ENCODE measurements around the gene CIC.

Gene CIC

DNA sequence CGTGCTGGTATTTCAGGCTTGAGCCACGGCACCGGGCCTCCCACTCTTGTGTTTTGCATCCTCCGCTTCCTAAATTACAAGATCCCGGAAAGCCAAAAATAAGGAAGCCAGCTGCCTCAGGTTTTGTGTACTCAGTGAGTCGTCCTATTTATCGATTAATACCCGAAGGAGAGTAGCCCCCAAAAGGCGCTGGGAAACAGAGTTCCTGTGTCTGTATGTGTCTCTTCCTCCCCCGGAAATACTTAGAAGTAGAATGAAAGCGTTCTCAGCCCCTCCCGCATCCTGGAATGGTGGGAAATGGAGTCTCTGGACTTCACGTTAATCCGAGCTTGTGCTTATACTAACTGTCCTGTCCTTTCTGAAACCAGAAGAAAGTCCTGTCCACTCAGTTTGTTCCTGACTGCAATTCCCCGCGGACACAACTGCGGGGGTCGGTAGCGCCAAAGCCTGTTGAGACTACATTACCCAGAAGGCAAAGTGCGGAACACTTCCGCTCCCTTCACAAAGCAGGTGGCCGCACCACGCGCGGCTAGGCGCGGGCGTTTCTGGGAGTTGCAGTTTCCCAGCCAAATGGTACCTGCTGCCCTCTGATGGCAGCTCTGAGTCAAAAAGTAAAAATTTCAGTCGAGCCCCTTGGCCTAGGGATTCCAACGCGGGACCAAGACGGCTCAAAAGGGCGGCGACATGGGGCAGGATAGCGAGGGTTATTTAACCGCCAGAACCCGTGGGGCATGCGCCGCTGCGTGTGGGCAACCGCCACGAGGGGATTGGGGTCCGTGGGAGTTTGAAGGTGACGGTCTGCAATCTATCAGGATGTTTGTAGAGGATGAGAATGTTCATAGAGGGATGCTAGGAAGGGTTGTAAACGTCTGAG, 24.5 kb upstream of the CIC start:
- peak; percentile 94 for DNase-seq (ENCODE audit: low read depth)

DNA sequence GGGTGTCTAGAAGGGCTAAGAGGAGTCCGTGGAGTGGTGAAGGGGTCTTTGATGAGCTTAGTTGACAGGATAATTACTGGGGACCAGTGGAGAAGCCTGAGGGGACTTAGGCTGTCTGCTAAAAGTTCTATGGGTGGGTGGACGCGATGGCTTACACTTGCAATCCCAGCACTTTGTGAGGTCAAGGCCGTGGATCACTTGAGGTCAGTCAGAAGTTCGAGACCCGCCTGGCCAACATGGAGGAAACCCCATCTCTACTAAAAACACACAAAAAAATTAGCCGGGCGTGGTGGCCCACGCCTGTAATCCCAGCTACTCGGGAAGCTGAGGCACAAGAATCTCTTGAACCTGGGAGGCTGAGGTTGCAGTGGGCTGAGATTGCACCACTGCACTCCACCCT, 23.8 kb upstream of the CIC start:
- no peak for DNase-seq (ENCODE audit: low read depth)

DNA sequence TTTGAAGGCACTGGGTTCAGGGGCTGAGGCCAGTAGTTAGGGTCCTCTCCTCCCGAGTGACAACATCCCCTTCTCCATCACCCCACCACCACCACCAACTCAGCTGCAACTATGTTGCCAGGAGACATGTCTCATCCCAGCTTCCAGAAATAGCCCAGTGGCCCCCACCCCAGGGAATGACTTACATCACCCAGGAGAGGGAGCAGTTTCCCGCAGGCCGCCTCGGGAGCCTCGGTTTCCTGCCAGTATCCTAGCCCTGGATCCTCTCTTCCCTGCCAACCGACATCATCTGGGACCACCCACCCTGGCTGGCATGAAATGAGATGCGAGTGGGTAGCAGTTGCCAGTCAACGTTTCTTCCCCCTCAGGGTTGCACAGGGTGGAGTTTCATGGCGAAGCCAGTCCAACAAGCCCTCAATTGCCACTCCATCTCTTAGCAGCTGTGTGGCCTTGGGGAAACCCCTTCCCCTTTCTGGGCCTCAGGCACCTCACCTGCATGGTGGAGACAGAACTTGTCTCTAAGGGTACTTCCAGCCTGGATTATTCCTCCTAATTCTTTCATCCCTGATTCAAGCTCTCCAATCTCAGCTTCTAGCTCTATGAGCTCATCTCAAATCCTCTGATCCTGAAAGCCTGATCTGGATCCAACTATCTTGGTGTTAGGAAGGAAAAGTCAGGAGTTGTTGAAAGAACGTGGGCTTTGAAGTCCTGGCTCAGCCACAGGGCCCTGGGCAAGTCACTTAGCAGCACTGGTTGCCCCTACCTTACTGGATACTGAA, 22.7 kb upstream of the CIC start:
- DNase-seq (ENCODE audit: low read depth): peak; percentile 86

DNA sequence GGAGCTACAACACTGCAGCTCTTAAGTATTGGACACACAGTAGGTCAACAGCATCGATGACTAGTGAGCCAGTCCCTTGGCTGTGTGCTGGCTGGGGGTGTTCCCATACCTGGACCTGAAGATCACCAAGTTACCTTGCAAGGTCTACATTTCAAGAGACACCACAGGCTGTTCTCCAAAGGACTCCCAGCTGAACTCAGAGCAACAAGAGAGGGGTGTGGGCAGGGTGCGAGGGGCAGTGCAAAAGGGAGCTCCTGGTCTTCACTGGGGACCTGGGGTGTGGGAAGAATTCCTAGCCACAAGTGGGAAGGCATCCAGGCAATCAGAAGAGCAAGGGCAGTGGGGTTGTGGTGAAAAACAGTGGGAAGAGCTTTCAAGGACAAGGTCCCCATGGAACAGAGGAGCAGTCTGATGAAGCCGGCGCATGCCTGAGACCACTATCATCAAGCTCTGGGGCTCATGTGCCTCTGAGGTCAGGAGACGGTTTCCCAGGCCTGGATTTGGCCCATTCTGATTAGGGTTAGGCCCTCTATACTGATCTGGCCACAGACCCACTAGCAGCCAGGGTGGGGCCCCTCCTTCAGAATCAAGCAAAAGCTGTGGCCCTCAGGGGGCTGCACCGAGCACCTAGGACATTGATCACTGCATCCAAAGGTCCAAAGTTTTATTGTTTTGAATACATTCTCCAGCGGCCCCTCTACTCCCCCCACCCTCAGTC, 22.0 kb upstream of the CIC start:
- DNase-seq (ENCODE audit: low read depth): peak; percentile 39

DNA sequence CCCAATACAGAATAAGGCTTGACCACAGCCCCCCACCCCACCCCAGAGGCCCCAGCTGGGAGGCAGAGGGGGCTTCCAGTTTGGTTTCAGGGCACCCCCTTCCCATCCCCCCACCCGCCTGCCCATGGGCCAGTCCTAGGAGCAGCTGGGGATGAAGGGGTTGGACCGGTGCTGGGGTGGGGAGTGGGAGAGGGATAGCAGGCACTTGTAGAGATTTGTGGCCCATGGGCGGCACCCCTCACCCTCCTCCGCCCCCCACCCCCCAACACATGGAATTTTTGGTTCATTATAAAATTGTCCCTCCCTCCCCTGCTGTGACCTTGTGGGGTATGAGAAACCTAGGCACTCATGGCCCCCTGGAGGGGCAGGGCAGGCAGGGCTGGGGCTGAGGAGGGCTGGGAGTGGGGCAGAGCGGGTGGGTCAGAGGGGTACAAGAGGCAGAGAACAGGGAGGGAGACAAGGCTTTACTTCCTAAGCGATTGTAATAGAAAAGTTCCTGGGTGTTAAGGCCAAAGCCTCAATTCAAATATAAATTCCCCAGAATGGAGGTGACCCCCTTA, 21.3 kb upstream of the CIC start:
- DNase-seq (ENCODE audit: low read depth): no peak

DNA sequence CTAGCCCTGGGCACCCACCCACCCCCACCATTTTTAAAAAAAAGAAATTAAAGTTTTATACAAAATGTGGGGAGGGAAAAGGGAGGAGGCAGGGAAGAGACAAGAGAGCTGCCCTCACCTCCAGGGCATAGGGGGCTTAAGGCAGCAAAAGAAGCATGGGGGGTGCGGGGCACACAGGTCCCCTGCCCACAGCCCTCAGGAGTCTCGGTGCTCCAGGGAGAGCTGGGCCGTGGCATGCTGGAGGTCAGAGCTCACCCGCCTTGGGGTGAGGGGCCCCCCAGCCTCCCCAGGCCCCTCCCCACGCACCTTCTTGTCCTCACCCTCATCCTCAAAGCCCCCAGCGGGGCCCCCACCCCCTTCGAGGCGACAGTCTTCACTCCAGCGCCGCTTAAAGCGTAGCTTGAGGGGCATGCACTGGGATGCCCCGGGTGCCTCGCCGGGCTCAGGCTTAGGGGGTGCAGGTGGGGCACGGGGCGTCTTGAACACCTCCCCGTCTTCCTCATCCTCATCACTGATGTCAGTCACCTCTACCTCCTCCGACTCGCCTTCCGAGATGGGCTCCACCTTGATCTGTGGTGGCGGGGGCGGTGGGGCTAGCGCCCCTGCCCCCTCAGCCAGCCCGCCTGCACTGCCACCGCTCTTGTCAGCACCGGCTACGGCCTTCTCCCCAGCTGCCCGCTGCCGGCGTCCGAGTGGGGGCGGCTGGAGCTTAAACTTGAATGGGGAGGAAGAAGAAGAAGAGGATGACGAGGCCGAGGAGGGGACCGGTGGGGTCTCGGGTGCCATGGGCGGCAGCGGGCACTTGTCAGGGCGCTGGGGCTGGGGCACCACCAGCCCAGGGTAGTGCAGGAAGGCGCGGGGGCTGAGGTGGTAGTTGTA, 20.5 kb upstream of the CIC start:
- DNase-seq (ENCODE audit: low read depth): no peak

DNA sequence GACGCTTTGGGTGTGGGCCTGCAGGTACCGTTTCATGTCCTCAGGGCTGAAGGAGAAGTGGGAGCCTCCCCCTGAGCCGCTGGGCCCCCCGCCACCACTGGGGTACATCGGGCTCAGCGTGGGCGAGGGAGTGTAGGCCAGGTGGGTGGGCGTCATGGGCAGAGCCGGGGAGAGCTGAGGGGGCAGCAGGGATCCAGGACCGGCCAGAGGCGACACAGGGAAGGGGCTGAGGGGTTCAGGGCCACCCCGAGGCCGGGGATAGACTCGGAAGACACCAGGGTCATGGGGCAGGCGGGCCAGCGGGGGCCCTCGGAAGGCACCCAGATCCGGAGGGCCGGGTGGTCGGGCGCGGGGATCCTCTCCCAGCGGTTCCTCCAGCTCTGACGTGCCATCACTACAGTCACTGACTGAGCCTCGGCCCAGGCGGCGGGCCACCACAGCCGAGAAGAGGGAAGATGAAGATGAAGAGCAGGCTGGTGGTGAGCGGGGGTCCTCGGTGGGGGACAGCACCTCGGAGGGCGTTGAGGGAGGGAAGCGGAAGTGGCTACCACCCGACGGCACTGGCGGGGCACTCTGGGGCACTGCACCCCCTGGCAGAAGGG, 19.8 kb upstream of the CIC start:
- no peak for DNase-seq (ENCODE audit: low read depth)

DNA sequence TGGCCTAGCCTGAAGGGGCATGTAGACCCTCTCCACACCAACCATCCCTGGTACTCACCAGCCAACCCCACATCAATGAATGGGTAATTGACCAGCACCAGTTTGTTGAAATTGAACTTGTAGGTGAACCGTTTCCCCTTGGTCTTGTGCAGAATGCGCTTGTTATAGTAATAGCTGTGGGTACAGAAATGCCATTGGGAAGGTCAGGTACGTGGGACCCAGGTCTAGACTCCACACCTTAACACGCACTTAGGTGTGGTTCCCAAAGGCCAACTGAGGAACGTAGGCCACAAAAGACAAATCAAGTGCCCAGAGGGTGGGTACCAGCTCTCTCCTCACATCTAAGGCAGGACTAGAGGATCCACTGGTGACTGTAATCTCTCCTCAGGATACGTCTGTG, 19.3 kb upstream of the CIC start:
- DNase-seq (ENCODE audit: low read depth): no peak

DNA sequence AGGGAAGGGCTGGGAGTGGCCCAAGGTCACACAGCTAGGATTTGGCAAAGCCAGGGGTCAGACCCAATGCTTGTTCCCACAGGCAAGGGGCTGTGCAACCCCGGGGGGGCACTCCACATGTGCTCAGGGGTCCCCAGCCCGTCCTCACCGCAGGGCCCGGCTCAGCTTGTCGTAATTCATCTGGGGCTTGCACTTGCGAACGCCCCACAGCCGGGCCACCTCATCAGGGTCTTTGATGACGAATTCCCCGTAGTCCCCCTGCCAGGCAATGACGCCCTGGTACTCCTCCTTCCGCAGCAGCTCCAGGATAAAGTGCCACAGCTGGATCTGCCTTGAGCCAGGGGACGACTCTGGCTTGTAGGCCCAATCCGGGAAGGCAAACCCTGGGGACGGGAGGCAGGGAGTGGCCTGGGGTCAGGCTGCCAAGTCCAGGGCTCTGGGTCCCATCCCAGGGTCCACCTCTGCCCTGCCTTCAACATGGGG, 18.8 kb upstream of the CIC start:
- no peak for DNase-seq (ENCODE audit: low read depth)

DNA sequence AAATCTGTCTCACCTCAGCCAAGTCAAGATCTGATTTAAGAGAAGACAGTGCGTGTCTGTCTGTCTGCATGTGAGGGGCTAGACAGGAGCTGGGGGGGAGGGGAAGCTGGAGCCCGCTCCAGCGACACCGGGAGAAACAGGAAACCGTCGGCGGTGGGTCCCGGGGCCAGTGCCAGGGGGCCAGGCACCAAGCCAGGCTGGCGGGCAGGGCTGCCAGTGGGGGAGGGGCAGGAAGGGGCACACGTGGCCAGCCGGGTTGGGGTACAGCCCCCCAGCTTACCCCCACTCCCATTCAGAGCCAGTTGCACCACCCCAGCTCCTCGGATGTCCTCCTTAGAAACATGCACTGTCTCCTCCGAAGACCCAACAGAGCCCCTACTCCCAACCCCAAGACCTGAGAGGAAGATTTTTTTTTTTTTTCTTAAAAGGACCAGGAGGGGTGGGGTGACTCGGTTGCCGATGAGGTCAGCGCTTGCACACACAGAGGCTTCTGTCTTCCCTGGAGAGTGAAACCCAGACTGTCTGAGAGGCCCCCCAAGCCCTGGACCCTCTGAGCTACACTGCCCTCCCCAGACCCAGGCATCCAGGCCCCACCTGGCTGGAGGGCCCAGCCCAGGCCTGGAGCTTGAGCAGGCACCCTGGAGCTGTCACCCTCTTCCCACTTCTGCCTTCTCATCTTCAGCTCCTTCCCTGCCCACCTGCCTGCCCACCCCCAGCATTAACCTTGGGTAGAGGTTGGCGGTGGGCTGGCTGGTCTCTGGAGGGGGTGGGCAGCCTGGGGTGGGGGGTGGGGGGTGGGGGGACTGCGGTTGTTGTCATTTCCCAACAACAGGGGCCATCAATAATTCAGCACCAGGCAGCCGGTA, 18.2 kb upstream of the CIC start:
- peak; percentile 46 for DNase-seq (ENCODE audit: low read depth)

DNA sequence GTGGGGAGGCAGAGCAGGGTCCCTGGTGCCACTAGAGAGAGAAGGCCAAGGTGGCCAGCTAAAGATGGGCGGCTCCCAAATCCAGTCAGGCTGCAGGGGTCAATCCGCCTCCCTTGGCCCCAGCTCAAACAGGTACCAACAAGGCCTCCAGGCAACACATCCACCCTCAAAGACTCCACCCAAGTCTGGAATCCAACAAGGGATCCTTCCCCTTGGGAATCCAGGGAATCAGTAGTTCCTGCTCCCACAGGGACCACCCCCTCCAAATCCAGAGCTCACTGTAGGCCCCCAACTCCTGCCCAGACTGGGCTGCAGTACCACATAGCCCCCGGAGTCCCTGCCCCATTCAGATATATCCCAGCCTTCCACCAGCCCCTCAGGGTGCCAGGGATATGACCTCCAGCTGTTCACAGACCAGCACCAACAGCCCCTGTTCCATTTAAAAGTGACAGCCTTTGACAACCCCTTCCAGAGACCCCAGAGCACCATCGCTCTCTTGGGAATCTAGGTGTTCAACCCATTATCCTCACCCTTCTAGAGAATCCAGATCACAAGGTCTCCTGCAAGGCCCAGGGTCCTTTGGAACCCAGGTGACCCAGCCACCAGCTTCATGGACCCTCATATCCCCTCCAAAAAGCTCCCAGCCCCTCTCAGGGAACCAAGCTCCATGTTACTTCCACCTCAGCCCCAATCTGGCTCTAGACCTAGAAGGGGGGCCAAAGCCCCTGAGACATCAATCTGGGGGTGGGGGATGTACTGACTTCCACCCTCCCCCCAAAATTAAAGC, 17.3 kb upstream of the CIC start:
- DNase-seq (ENCODE audit: low read depth): no peak

DNA sequence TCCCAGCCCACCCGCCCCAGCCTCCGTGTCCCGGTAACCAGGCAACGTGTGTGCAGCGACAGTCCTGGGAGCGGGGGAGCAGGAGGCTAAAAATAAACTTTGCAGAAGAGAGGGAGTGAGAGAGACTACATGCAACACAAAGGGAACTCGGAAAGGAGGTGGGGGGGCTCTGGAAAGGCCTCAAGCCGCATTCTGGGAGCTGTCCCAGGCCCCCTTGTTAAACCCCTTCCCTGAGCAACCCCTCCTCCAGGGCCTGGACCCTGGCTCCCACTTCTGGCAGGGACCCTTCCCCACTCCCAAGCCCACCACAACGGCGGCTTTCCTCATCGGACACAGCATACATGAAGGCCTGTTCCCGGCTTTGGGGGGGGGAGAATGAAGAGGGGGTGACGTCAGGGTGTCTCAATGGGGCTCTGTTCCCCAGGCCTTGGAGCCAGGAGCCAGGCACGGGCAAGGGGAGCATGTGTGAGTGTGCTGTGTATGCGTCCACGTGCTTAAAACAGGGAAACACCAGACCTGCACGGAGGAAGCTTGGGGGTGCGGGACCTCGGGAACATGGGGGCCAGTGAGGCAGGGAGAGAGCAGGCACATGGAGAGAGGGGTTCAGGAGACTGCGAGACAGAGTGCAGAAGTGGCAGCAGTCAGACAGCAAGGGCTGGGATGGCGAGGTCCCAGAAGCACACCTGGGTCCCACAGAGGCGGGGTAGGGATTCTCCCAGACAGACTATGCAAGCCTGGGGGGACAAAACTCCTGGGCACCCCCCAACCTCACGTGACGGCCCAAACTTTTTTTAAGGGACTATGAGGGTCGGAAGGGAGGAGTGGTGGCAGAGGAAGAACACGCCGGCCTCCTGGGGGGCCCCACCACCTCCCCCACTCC, 16.4 kb upstream of the CIC start:
- DNase-seq (ENCODE audit: low read depth): peak; percentile 65

DNA sequence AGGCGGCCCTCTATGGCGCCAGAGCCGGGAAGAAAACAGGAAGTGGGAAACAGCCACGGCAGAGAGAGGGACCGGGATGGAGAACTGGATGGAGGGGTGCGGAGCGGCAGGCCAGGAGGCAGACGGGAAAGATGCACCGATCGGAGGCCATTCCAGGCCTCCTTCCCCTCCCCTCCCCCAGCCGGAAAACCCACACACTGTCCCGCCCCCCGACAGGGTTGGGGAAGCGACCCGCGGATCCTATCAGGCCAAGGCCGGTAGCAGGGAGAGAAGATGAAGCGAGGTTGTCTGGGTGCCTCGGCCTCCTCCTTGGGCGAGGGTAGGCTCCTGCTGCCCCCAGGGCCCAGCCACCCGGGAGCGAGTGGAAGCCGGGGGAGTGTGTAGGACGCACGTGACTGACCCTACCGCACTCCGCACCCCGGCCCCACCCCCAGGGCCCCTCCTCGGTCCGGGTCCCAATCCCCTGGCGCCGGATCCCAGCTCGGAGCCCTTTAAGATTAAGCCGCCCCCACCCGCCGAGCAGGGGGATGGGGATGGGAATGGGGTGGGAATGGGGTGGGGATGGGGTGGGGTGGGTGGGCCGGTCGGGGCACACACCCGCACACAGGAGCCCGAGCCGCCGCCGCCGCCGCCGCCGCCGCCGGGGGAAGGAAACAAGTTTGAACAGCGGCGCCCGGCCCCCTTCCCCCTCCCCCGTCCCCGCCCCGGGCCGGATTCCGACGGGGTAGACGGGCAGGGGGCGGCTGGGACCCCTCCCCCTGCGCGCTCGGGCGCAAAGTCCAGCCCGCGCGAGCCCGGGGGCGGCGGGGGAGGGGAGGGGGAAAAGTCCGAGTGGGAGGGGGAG, 15.6 kb upstream of the CIC start:
- peak; percentile 68 for DNase-seq (ENCODE audit: low read depth)

DNA sequence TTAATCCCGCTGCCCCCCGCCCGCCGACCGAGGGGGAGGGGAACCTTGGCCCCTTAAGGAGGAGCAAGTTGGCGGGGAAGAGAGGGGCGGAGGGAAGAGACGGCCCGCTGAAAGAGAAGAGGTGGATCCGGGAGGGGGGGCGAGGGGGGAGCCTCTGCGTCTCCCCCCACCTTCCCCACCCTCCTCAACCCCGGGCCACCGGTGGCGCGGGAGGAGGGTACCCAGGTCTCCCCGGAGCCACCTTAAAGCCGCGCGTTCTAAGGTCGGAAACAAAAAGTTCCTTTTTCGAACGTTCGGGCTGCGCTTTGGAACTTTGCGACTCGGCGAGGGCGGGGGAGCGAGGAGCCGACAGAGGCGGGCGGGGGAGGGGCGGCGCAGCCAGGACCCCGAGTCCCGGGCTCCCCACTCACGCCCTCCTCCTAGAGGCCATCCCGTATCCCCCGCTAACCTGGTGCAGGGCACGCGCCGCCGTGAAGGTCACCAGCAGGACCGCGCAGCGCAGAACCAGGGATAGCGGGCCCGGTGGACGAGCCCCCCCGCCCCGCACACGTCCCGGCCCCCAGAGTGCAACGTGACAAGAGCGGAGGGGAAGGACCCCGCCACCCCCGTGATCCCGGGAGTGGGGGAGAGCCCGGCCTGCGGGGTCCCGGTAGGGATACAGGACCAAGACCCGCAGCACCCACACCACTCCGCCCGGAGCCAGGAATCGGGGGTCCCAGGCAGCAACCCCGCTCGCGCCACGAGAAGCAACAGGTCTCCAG, 14.8 kb upstream of the CIC start:
- DNase-seq (ENCODE audit: low read depth): peak; percentile 62

DNA sequence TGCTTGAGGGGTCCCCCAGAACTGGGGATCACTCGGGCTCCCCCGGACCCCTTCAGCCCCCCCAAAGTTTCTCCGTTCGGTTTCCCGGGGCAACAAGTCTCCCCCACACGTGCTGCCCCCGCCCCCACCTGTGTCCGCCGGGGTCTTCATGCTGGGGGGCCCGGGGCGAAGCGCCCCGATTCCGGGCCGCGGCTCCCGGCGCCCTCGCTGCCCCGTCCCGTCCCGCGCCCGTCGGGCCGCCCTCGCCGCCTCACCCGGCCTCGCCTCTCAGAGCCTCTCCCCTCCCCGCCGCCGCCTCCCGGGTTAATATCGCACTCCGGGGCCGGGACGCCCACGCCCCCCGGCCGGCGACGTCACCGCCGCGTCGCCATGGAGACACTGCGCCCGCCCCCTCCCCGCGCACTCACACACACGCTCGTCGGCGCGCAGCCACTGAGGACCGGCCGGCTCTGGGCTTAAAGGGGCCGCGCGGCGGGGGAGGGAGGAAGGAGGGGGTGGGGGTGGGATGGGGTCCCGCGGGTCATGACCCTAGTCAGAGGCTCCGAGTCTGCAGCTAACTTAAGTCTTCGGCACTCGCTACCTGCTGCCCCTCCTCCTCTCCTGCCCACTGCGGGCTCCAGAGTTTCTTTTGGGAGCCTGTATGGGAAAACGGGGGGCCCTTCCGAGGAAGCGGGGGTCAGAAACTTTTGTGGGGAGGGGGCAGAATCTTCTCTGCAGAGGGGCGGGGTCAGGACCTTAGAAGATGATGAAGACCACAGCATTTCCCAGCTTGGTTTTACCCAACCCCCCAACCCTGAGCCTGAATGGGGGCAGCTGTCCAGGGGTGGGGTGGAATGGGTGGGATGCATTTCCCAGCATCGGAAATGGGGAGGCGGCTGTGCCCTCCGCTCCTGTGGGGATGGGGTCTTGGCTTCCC, 13.9 kb upstream of the CIC start, which contains the start of gene ERF:
ERF (minus strand) TSS at position 279 of the 916 bp plus-strand sequence; CDS start at position 150, 129 bp downstream.
- DNase-seq (ENCODE audit: low read depth): peak; percentile 90

Measured in EH (cell line).